ENCODE measurements around the gene TPR.

TPR gene

GRCh38 chr1:186289943-186290545, 85.0 kb downstream of the TPR start:
- no peak for DNase-seq (ENCODE audit: low read depth, low spot score)

GRCh38 chr1:186286615-186287315, 88.3 kb downstream of the TPR start:
- no peak for DNase-seq (ENCODE audit: low read depth, low spot score)

GRCh38 chr1:186283374-186283773, 91.7 kb downstream of the TPR start:
- DNase-seq (ENCODE audit: low read depth, low spot score): no peak

GRCh38 chr1:186282466-186282865, 92.6 kb downstream of the TPR start:
- DNase-seq (ENCODE audit: low read depth, low spot score): no peak

GRCh38 chr1:186275822-186276221, 99.2 kb downstream of the TPR start:
- DNase-seq (ENCODE audit: low read depth, low spot score): no peak

- no peak for DNase-seq (ENCODE audit: low read depth, low spot score)
Observed at GRCh38 chr1:186272486-186272885, 102.6 kb downstream of the TPR start.

- DNase-seq (ENCODE audit: low read depth, low spot score): no peak
Observed at GRCh38 chr1:186271032-186271431, 104.0 kb downstream of the TPR start.
